Caco-2 (cell line): Measurements from ENCODE around the gene ARMC2. TPM values are rescaled to one million over a fixed set of nuclear protein-coding genes. Genes with fewer than 3 reads are reported as not detected.

Experiments
- BruUV-seq: library from RNA; stranded (reverse); fragments of 400-500 nt; replicated peaks from 2 replicates; lab custom pipeline; 2021; lab: Mats Ljungman, UMichigan
- CTCF ChIA-PET: fragments of 300-600 bp; sonication (Branson Sonifier 250); formaldehyde crosslinking; loops from one replicate; lab custom pipeline; 2022; ENCODE audit warnings: antibody characterized with exemption; lab: Charles Lee
- POLR2A ChIA-PET: fragments of 300-600 bp; sonication (Branson Sonifier 250); formaldehyde crosslinking; loops from one replicate; lab custom pipeline; 2022; ENCODE audit warnings: antibody characterized with exemption; lab: Charles Lee
- DNase-seq, 2 experiments: peaks; one replicate each; pipeline versions ENCODE4 v3.0.0 to v3.0.0-alpha.2; 2020 to 2022
- H3K27me3 ChIP-seq: replicated peaks from 2 replicates; pipeline ENCODE4 v1.6.0; 2011; ENCODE audit warnings: low read length; ENCODE audit not compliant: control insufficient read depth, insufficient read depth
- H3K36me3 ChIP-seq: 2 replicates; pipeline ENCODE4 v1.5.1; 2011; ENCODE audit warnings: low read length; ENCODE audit not compliant: control insufficient read depth, insufficient read depth
- H3K4me1 ChIP-seq: fragments of 250-450 bp; sonication (Bioruptor Pico); 2 replicates; pipeline ENCODE4 v1.5.1; 2020; ENCODE audit warnings: mild to moderate bottlenecking
- H3K4me3 ChIP-seq: 2 replicates; pipeline ENCODE4 v1.5.1; 2011; ENCODE audit warnings: low read depth, mild to moderate bottlenecking, control low read depth, low read length
- H3K9me3 ChIP-seq: fragments of 250-450 bp; sonication (Bioruptor Pico); 2 replicates; pipeline ENCODE4 v1.5.1; 2020; ENCODE audit warnings: mild to moderate bottlenecking, moderate library complexity
- H3K27ac Mint-ChIP-seq: one replicate; pipeline ENCODE4 v1.8.0; 2022; ENCODE audit warnings: mixed read lengths; ENCODE audit not compliant: unreplicated experiment
- H3K27me3 Mint-ChIP-seq: one replicate; pipeline ENCODE4 v1.8.0; 2022; ENCODE audit warnings: mixed read lengths; ENCODE audit not compliant: insufficient read depth, unreplicated experiment
- H3K36me3 Mint-ChIP-seq: one replicate; pipeline ENCODE4 v1.8.0; 2022; ENCODE audit warnings: mild to moderate bottlenecking, mixed read lengths; ENCODE audit not compliant: insufficient read depth, unreplicated experiment
- H3K4me1 Mint-ChIP-seq: one replicate; pipeline ENCODE4 v1.8.0; 2022; ENCODE audit warnings: low read depth, mixed read lengths; ENCODE audit not compliant: unreplicated experiment
- H3K4me3 Mint-ChIP-seq: one replicate; pipeline ENCODE4 v1.8.0; 2022; ENCODE audit warnings: mild to moderate bottlenecking, moderate library complexity, mixed read lengths; ENCODE audit not compliant: unreplicated experiment
- H3K9me3 Mint-ChIP-seq: one replicate; pipeline ENCODE4 v1.8.0; 2022; ENCODE audit warnings: mixed read lengths; ENCODE audit not compliant: unreplicated experiment
- intact Hi-C: fragments of 100-400 bp; cut with micrococcal nuclease; formaldehyde crosslinking; loops from one replicate; pipeline ENCODE4 v1.10.0; 2022; ENCODE audit not compliant: unreplicated experiment
- total RNA-seq: library from RNA; stranded (reverse); gene quantifications from 2 replicates; pipeline ENCODE4 v1.2.3, GENCODE V29; 2022
- TF ChIP-seq, protein P1 (sequence below), 2 experiments: fragments of 200-600 bp in 1 of 2; IDR thresholded peaks; 1 replicate in 1 of 2; 2 replicates in 1 of 2; pipeline versions ENCODE4 v1.5.1 to v1.8.0; 2011 to 2022; ENCODE audit warnings: antibody characterized with exemption in 1 of 2, control low read depth in 1 of 2, inconsistent platforms in 1 of 2, low read depth in 1 of 2, low read length in 1 of 2, mild to moderate bottlenecking in 1 of 2, moderate library complexity in 1 of 2; ENCODE audit not compliant: insufficient read depth in 1 of 2, severe bottlenecking in 1 of 2, unreplicated experiment in 1 of 2

ARMC2 gene
- total RNA-seq, 1 experiment from 2014 or later = 7.8 TPM

DNA sequence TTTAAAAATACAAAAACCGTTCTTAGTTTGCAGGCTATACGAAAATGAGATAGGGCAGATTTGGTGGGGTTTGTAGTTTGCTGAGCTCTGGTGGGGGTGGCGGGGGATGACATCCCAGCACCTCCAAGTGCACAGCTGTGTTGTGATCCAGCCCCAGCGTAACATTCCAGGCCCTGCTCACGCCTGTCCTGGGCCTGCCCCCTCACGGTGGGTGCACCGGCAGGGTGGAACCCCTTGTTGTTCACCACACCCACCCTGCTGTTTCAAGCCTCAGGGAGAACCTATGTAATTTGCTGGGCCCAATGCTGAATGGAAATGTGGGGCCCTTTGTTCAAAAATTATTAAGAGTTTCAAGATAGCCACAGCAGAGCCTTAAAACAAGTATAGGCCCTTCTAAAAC is 25.0 kb downstream of the ARMC2 start:
- Histone ChIP-seq H3K4me3 (no peak overlapping the region), H3K27me3 (no peaks in the 10 kb centered on the region), H3K9me3 (no peaks in the 10 kb centered on the region), H3K36me3 (no peaks in the 10 kb centered on the region), H3K4me1 (no peaks in the 10 kb centered on the region)
- TF ChIP-seq, protein P1, sequence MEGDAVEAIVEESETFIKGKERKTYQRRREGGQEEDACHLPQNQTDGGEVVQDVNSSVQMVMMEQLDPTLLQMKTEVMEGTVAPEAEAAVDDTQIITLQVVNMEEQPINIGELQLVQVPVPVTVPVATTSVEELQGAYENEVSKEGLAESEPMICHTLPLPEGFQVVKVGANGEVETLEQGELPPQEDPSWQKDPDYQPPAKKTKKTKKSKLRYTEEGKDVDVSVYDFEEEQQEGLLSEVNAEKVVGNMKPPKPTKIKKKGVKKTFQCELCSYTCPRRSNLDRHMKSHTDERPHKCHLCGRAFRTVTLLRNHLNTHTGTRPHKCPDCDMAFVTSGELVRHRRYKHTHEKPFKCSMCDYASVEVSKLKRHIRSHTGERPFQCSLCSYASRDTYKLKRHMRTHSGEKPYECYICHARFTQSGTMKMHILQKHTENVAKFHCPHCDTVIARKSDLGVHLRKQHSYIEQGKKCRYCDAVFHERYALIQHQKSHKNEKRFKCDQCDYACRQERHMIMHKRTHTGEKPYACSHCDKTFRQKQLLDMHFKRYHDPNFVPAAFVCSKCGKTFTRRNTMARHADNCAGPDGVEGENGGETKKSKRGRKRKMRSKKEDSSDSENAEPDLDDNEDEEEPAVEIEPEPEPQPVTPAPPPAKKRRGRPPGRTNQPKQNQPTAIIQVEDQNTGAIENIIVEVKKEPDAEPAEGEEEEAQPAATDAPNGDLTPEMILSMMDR (IDR thresholded peaks at IDR 0.05; ENCODE audit: insufficient read depth in 1 of 2, low read depth in 1 of 2, low read length in 1 of 2, severe bottlenecking in 1 of 2, unreplicated experiment in 1 of 2) = no peak
- no TSS peak for BruUV-seq
- no peak overlapping the region for H3K27ac Mint-ChIP-seq
- no peaks in the 10 kb centered on the region for H3K9me3 Mint-ChIP-seq
- no peaks in the 10 kb centered on the region for H3K27me3 Mint-ChIP-seq
- ChIA-PET CTCF (interaction anchor here (1.6 kb wide), 1 partner anchor 20 kb away, joined by 4 read pairs; no protein-coding TSS in a partner anchor), POLR2A (no interaction called here)
- DNase-seq = no peak
- intact Hi-C loops = no loop called here
- no peaks in the 10 kb centered on the region for H3K36me3 Mint-ChIP-seq
- H3K4me1 Mint-ChIP-seq = no peaks in the 10 kb centered on the region
- no peak overlapping the region for H3K4me3 Mint-ChIP-seq

DNA sequence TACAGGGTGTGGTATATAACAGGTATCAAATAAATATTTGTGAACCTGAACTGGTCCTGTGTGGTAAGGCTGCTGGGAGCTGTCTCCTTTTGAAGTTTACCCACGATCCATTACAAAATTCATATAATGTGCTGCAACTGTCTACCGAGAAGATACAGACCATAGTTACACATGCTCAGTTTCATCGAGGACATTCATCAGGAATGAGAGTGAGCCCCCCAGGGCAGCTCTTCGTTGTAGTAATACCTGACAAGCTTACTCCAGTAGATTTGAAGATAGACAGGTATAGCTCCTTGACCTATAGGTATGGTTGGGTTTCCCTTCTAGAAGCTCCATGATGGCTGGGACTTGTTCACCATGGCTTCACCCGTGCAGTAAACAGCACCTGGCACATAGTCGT is 25.7 kb downstream of the ARMC2 start:
- Mint-ChIP-seq H3K27ac (no peak overlapping the region), H3K4me3 (no peak overlapping the region), H3K9me3 (no peaks in the 10 kb centered on the region), H3K27me3 (no peaks in the 10 kb centered on the region), H3K4me1 (no peaks in the 10 kb centered on the region), H3K36me3 (no peaks in the 10 kb centered on the region)
- CTCF ChIA-PET = no interaction called here
- Histone ChIP-seq H3K36me3 (no peaks in the 10 kb centered on the region), H3K4me1 (no peaks in the 10 kb centered on the region), H3K27me3 (no peaks in the 10 kb centered on the region), H3K9me3 (no peaks in the 10 kb centered on the region), H3K4me3 (no peak overlapping the region)
- no TSS peak for BruUV-seq
- POLR2A ChIA-PET = no interaction called here
- DNase-seq = no peak
- intact Hi-C loops = no loop called here
- TF ChIP-seq, protein P1 (IDR thresholded peaks at IDR 0.05; ENCODE audit: insufficient read depth in 1 of 2, low read depth in 1 of 2, low read length in 1 of 2, severe bottlenecking in 1 of 2, unreplicated experiment in 1 of 2) = no peak

DNA sequence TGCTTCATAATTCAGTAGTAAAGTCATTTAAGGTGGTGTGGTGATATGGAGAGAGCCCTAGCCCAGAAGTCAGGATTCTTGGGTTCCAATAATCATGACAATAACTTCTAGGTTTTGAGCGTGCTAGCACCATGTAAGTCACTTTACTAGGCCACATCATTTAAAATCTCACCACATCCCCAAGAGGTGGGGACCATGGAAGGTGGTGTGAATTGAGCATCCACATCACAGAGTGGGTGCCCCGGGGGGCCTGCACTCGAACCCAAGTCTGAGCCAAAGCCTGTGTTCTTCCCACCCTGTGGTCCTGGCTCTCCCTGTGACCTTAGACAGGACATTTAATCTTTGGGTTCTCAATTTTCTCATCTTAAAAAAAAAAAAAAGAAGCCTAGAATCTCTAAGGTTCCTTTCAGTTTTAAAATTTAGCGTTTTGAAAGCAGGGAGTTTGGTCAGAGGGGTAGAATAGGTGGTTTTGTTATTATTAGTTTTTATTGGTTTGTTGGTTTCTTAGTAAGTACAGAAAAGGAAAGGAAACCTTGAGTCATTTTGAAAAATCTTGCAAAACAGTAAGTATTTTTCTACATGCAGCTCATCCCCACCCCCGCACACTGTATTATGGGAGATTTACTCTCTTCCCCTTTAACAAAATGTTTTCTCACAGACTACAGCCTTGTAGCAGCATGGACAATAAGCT is 26.4 kb downstream of the ARMC2 start:
- ChIA-PET POLR2A (no interaction called here), CTCF (no interaction called here)
- Mint-ChIP-seq H3K27ac (no peak overlapping the region), H3K4me3 (no peak overlapping the region), H3K9me3 (no peaks in the 10 kb centered on the region), H3K4me1 (no peaks in the 10 kb centered on the region), H3K27me3 (no peaks in the 10 kb centered on the region), H3K36me3 (no peaks in the 10 kb centered on the region)
- TF ChIP-seq, protein P1 (IDR thresholded peaks at IDR 0.05; ENCODE audit: insufficient read depth in 1 of 2, low read depth in 1 of 2, low read length in 1 of 2, severe bottlenecking in 1 of 2, unreplicated experiment in 1 of 2) = no peak
- Histone ChIP-seq H3K36me3 (no peaks in the 10 kb centered on the region), H3K4me3 (no peak overlapping the region), H3K27me3 (no peaks in the 10 kb centered on the region), H3K9me3 (no peaks in the 10 kb centered on the region), H3K4me1 (no peaks in the 10 kb centered on the region)
- DNase-seq = no peak
- intact Hi-C loops = no loop called here
- BruUV-seq = no TSS peak
